ENCODE results near the gene SDHB. TPM values are rescaled to one million over a fixed set of nuclear protein-coding genes. Genes with fewer than 3 reads are reported as not detected.

SDHB gene
- total RNA-seq, 1 donor from 2014 or later, result 44.9 TPM

GRCh38 chr1:17032741-17033140, 21.1 kb downstream of the SDHB start:
- Mint-ChIP-seq H3K4me3 (ENCODE audit: unreplicated experiment) (no peak overlapping the region), H3K27ac (ENCODE audit: unreplicated experiment) (no peak overlapping the region), H3K27me3 (ENCODE audit: unreplicated experiment) (no peaks in the 10 kb centered on the region), H3K4me1 (ENCODE audit: unreplicated experiment) (no peaks in the 10 kb centered on the region), H3K9me3 (ENCODE audit: unreplicated experiment) (no peaks in the 10 kb centered on the region), H3K36me3 (ENCODE audit: low read depth, unreplicated experiment) (peaks cover 11% of the 10 kb centered on the region)
- TF ChIP-seq CTCF (IDR thresholded peaks at IDR 0.05; ENCODE audit: unreplicated experiment), result no peak
- DNase-seq (ENCODE audit: low spot score), result no peak

GRCh38 chr1:17031436-17031835, 22.4 kb downstream of the SDHB start:
- Mint-ChIP-seq H3K4me3 (ENCODE audit: unreplicated experiment) (no peak overlapping the region), H3K27me3 (ENCODE audit: unreplicated experiment) (no peaks in the 10 kb centered on the region), H3K4me1 (ENCODE audit: unreplicated experiment) (no peaks in the 10 kb centered on the region), H3K36me3 (ENCODE audit: low read depth, unreplicated experiment) (peaks cover 18% of the 10 kb centered on the region), H3K9me3 (ENCODE audit: unreplicated experiment) (no peaks in the 10 kb centered on the region), H3K27ac (ENCODE audit: unreplicated experiment) (no peak overlapping the region)
- no peak for DNase-seq (ENCODE audit: low spot score)
- no peak for TF ChIP-seq CTCF (IDR thresholded peaks at IDR 0.05; ENCODE audit: unreplicated experiment)

GRCh38 chr1:17030206-17030605, 23.6 kb downstream of the SDHB start:
- H3K4me1 Mint-ChIP-seq (ENCODE audit: unreplicated experiment), result no peaks in the 10 kb centered on the region
- TF ChIP-seq CTCF (IDR thresholded peaks at IDR 0.05; ENCODE audit: unreplicated experiment), result no peak
- no peak for DNase-seq (ENCODE audit: low spot score)
- H3K36me3 Mint-ChIP-seq (ENCODE audit: low read depth, unreplicated experiment), result peaks cover 18% of the 10 kb centered on the region
- no peak overlapping the region for H3K4me3 Mint-ChIP-seq (ENCODE audit: unreplicated experiment)
- no peaks in the 10 kb centered on the region for H3K27me3 Mint-ChIP-seq (ENCODE audit: unreplicated experiment)
- H3K27ac Mint-ChIP-seq (ENCODE audit: unreplicated experiment), result no peak overlapping the region
- no peaks in the 10 kb centered on the region for H3K9me3 Mint-ChIP-seq (ENCODE audit: unreplicated experiment)

- peaks cover 24% of the 10 kb centered on the region for H3K36me3 Mint-ChIP-seq (ENCODE audit: low read depth, unreplicated experiment)
- no peak for TF ChIP-seq CTCF (IDR thresholded peaks at IDR 0.05; ENCODE audit: unreplicated experiment)
- DNase-seq (ENCODE audit: low spot score), result no peak
- H3K27ac Mint-ChIP-seq (ENCODE audit: unreplicated experiment), result no peak overlapping the region
- H3K9me3 Mint-ChIP-seq (ENCODE audit: unreplicated experiment), result no peaks in the 10 kb centered on the region
- no peaks in the 10 kb centered on the region for H3K4me1 Mint-ChIP-seq (ENCODE audit: unreplicated experiment)
- peak overlapping the region; percentile 1 for H3K4me3 Mint-ChIP-seq (ENCODE audit: unreplicated experiment)
- no peaks in the 10 kb centered on the region for H3K27me3 Mint-ChIP-seq (ENCODE audit: unreplicated experiment)
These were observed 25.1 kb downstream of the SDHB start for GRCh38 chr1:17028662-17029188.

- H3K27me3 Mint-ChIP-seq (ENCODE audit: unreplicated experiment), result no peaks in the 10 kb centered on the region
- H3K27ac Mint-ChIP-seq (ENCODE audit: unreplicated experiment), result no peak overlapping the region
- TF ChIP-seq CTCF (IDR thresholded peaks at IDR 0.05; ENCODE audit: unreplicated experiment), result no peak
- DNase-seq (ENCODE audit: low spot score), result no peak
- H3K9me3 Mint-ChIP-seq (ENCODE audit: unreplicated experiment), result no peaks in the 10 kb centered on the region
- no peaks in the 10 kb centered on the region for H3K4me1 Mint-ChIP-seq (ENCODE audit: unreplicated experiment)
- peaks cover 26% of the 10 kb centered on the region for H3K36me3 Mint-ChIP-seq (ENCODE audit: low read depth, unreplicated experiment)
- H3K4me3 Mint-ChIP-seq (ENCODE audit: unreplicated experiment), result peak overlapping the region; percentile 21
These were observed 25.9 kb downstream of the SDHB start for GRCh38 chr1:17027900-17028299.
